Neural crest cell (in vitro differentiated cells): ENCODE results near the gene CTNNB1. TPM values are rescaled to one million over a fixed set of nuclear protein-coding genes. Genes with fewer than 3 reads are reported as not detected.

Experiments used
- DNase-seq: peaks from one replicate; pipeline ENCODE4 v3.0.0; 2021; ENCODE audit warnings: low read depth, mixed read lengths, low spot score
- H3K27ac Mint-ChIP-seq: one replicate; pipeline ENCODE4 v1.8.0; 2021; ENCODE audit warnings: mild to moderate bottlenecking, mixed read lengths; ENCODE audit not compliant: unreplicated experiment
- H3K27me3 Mint-ChIP-seq: 2 replicates; pipeline ENCODE4 v1.8.0; 2021; ENCODE audit warnings: low read depth, mild to moderate bottlenecking, mixed read lengths
- H3K36me3 Mint-ChIP-seq: 2 replicates; pipeline ENCODE4 v1.8.0; 2021; ENCODE audit warnings: low read depth, mild to moderate bottlenecking, mixed read lengths
- H3K4me1 Mint-ChIP-seq: 2 replicates; pipeline ENCODE4 v1.8.0; 2021; ENCODE audit warnings: mixed read lengths
- H3K4me3 Mint-ChIP-seq: one replicate; pipeline ENCODE4 v1.8.0; 2021; ENCODE audit warnings: mild to moderate bottlenecking, mixed read lengths
- H3K9me3 Mint-ChIP-seq: 2 replicates; pipeline ENCODE4 v1.8.0; 2021; ENCODE audit warnings: mixed read lengths
- CTCF ChIP-seq: fragments of 200-600 bp; sonication (generic); conservative IDR thresholded peaks from 2 replicates; pipeline ENCODE4 v1.5.0; 2021; ENCODE audit warnings: antibody characterized with exemption, mild to moderate bottlenecking
- total RNA-seq: library from RNA; stranded (reverse); gene quantifications from 2 replicates; pipeline ENCODE4 v1.2.1, GENCODE V29; 2021

CTNNB1 gene
- total RNA-seq, 1 donor from 2014 or later = 550 TPM

DNA sequence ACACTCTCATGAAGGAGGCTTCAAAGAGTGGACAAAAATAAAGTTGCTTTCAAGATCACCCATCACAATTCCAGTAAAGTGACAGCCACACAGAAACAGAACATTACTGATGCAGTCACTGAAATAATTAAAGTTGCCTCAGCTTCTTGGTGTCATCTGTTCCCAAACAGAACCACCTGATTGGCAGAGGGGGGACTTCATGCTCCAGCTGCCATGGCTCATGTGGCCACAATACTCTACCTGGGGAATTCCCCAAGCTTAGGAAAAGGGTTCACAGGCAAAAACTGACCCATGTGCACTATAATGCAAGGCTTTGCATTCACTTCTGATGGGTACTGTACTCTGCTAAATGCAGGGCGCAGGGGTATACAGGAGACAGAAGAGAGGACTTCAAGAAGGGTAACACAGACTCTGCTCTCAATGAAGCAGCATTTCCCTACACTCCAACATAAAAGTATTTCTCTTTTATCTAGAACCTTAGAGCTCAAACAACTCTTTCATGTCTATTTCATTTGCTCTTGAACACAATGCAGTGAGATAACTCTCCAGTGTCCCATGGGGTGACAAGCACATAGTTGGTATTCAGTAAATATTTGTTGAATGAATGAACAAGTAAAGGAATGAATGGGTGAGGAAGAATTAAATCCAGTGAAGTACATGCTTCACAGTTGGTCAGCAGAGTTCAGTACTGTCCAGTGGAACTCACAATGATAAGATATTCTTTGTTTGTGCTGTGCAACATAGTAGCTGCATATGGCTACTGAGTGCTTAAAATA lies 8.6 kb upstream of the CTNNB1 start:
- H3K4me3 Mint-ChIP-seq = no peak overlapping the region
- H3K27me3 Mint-ChIP-seq = peaks cover 3% of the 10 kb centered on the region
- H3K27ac Mint-ChIP-seq = no peak overlapping the region
- no peaks in the 10 kb centered on the region for H3K9me3 Mint-ChIP-seq
- no peak for TF ChIP-seq CTCF
- no peak for DNase-seq
- no peaks in the 10 kb centered on the region for H3K4me1 Mint-ChIP-seq
- no peaks in the 10 kb centered on the region for H3K36me3 Mint-ChIP-seq

DNA sequence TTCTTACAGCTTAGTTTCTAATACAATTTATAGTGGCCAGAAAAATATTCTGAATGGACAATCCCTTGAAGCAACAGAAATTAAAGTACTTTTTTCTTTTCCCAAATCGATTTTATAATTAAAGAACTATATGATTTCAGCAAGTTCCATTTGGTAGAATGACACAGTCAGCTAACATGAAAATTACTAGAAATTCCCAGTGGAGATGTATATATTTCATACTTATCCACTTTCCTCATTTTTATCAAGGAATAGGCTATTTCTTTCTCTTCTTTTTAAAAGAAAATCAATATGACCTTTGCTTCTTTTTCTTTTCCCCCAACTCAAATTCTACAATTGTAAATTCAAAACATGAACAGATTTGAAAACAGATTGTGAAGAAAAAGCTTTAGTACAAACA lies 6.4 kb upstream of the CTNNB1 start:
- DNase-seq = no peak
- H3K36me3 Mint-ChIP-seq = no peaks in the 10 kb centered on the region
- no peak overlapping the region for H3K4me3 Mint-ChIP-seq
- no peak for TF ChIP-seq CTCF
- H3K9me3 Mint-ChIP-seq = no peaks in the 10 kb centered on the region
- no peaks in the 10 kb centered on the region for H3K4me1 Mint-ChIP-seq
- peaks cover 5% of the 10 kb centered on the region for H3K27me3 Mint-ChIP-seq
- no peak overlapping the region for H3K27ac Mint-ChIP-seq

GRCh38 chr3:41193794-41194539 lies 5.3 kb upstream of the CTNNB1 start:
- no peak for TF ChIP-seq CTCF
- H3K9me3 Mint-ChIP-seq = no peaks in the 10 kb centered on the region
- no peaks in the 10 kb centered on the region for H3K36me3 Mint-ChIP-seq
- peaks cover 5% of the 10 kb centered on the region for H3K27me3 Mint-ChIP-seq
- H3K4me3 Mint-ChIP-seq = no peak overlapping the region
- H3K27ac Mint-ChIP-seq = no peak overlapping the region
- H3K4me1 Mint-ChIP-seq = peaks cover 3% of the 10 kb centered on the region
- DNase-seq = no peak

- Mint-ChIP-seq H3K9me3 (no peaks in the 10 kb centered on the region), H3K4me3 (peak overlapping the region; percentile 3), H3K27ac (no peak overlapping the region), H3K36me3 (no peaks in the 10 kb centered on the region), H3K4me1 (peaks cover 3% of the 10 kb centered on the region), H3K27me3 (peaks cover 5% of the 10 kb centered on the region)
- DNase-seq = no peak
- TF ChIP-seq CTCF = no peak
Measured at GRCh38 chr3:41194701-41195100, 4.6 kb upstream of the CTNNB1 start.

GRCh38 chr3:41195946-41196345 lies 3.4 kb upstream of the CTNNB1 start:
- no peaks in the 10 kb centered on the region for H3K36me3 Mint-ChIP-seq
- H3K4me3 Mint-ChIP-seq = peak overlapping the region; percentile 56
- DNase-seq = no peak
- no peak for TF ChIP-seq CTCF
- H3K4me1 Mint-ChIP-seq = peaks cover 12% of the 10 kb centered on the region
- no peaks in the 10 kb centered on the region for H3K9me3 Mint-ChIP-seq
- no peak overlapping the region for H3K27ac Mint-ChIP-seq
- peaks cover 7% of the 10 kb centered on the region for H3K27me3 Mint-ChIP-seq
